22Rv1 (cell line): ENCODE results near the gene AATK.

Experiments used
- ZFX ChIP-seq: fragments of 450-650 bp; IDR thresholded peaks from 2 replicates; pipeline ENCODE4 v1.6.1; 2017; ENCODE audit warnings: antibody characterized with exemption, borderline replicate concordance
- TF ChIP-seq, protein P1 (sequence below): fragments of 450-650 bp; IDR thresholded peaks from 2 replicates; pipeline ENCODE4 v1.5.1; 2017; ENCODE audit warnings: mild to moderate bottlenecking

DNA sequence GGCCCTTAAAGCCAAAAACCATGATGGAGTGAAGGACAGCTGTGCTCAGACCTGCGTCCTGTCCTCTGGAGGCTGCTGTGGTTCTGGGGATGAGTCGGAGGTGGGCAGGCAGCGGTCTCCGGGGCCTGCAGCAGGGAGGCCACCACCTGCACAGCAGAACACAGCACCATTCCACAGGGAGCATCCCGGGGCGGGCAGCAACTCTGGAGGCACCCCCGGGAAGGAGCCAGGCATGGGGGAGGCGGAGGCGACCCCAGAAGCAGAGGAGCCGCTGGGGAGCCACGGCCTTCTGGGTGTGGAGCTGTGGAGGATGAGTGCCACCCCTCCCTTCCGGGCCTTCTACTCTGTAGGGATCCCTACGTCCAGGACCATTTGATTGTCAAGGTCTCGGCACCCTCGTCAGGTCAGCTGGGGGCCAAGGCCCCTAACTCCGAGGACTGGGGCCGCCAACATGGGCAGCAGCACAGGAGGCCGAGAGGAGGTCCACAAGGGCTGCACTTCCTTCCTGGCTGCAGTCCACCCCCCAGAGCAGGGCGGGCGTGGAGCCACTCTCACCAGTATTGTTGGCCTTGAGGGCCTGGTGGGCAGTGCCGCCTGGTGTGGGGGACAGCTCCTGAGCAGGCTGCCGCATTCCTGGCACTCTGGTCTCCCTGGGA, 32.9 kb upstream of the AATK start:
- TF ChIP-seq, protein P1, sequence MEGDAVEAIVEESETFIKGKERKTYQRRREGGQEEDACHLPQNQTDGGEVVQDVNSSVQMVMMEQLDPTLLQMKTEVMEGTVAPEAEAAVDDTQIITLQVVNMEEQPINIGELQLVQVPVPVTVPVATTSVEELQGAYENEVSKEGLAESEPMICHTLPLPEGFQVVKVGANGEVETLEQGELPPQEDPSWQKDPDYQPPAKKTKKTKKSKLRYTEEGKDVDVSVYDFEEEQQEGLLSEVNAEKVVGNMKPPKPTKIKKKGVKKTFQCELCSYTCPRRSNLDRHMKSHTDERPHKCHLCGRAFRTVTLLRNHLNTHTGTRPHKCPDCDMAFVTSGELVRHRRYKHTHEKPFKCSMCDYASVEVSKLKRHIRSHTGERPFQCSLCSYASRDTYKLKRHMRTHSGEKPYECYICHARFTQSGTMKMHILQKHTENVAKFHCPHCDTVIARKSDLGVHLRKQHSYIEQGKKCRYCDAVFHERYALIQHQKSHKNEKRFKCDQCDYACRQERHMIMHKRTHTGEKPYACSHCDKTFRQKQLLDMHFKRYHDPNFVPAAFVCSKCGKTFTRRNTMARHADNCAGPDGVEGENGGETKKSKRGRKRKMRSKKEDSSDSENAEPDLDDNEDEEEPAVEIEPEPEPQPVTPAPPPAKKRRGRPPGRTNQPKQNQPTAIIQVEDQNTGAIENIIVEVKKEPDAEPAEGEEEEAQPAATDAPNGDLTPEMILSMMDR, result no peak
- TF ChIP-seq ZFX, result no peak
